Measurements from ENCODE around the gene AUNIP.

AUNIP gene

GRCh38 chr1:25787760-25788166 lies 71.5 kb downstream of the AUNIP start:
- DNase-seq, result no peak

- DNase-seq, result no peak
Observed at GRCh38 chr1:25786887-25787759, 72.1 kb downstream of the AUNIP start.

GRCh38 chr1:25785333-25786067 lies 73.8 kb downstream of the AUNIP start:
- no peak for DNase-seq

DNA sequence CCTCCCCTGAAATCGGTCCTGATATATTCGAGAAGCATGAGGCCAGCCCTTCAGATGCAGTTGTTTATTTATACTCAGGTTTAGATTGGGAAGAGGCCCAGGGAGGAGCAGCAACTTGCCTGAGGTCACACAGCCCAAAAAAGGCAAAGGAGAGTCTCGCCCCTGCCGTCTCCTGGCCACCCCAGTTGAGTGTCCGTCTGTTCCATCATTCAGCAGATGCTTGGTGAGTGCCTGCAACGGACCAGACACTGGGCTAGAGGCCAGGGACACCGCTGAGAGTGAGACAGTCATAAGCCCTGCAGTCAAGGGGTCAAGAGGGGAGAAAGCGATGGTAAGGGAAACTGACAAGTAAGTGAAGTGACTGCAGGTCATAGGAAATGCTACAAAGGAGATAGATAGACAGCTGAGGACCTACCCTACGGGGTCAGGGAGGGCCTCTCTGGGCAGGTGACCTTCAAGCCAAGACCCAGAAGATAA lies 74.6 kb downstream of the AUNIP start:
- DNase-seq, result no peak
